H9 (cell line): ENCODE measurements around the gene ARFGEF2. TPM values are rescaled to one million over a fixed set of nuclear protein-coding genes. Genes with fewer than 3 reads are reported as not detected.
"Not testable (repeated sequence)": the region's sequence is repeated elsewhere in the genome, so short reads cannot be mapped to it uniquely, and the experiment has no call there.

Experiments used
- DNase-seq: peaks from one replicate; pipeline ENCODE4 v3.0.0-alpha.2; 2017
- H2AFZ ChIP-seq: one replicate; pipeline ENCODE4 v1.6.1; 2013; ENCODE audit warnings: mild to moderate bottlenecking, low read length, control low read depth, moderate library complexity
- H2AK5ac ChIP-seq: 2 replicates; pipeline ENCODE4 v1.6.1; 2013; ENCODE audit warnings: low read length, control low read depth, mixed read lengths; ENCODE audit not compliant: insufficient read length
- H2BK120ac ChIP-seq: one replicate; pipeline ENCODE4 v1.6.1; 2013; ENCODE audit warnings: low read depth, mild to moderate bottlenecking, low read length, control low read depth, inconsistent platforms; ENCODE audit not compliant: poor library complexity, severe bottlenecking
- H2BK12ac ChIP-seq: 2 replicates; pipeline ENCODE4 v1.6.1; 2013; ENCODE audit warnings: low read length, control low read depth, mixed read lengths, low read depth; ENCODE audit not compliant: insufficient read length
- H2BK15ac ChIP-seq: 2 replicates; pipeline ENCODE4 v1.6.1; 2013; ENCODE audit warnings: low read depth, low read length, control low read depth
- H2BK20ac ChIP-seq: one replicate; pipeline ENCODE4 v1.6.1; 2013; ENCODE audit warnings: low read depth, mild to moderate bottlenecking, low read length, control low read depth, inconsistent platforms; ENCODE audit not compliant: poor library complexity, severe bottlenecking
- H2BK5ac ChIP-seq: 2 replicates; pipeline ENCODE4 v1.6.1; 2013; ENCODE audit warnings: low read length, control low read depth, mixed read lengths; ENCODE audit not compliant: insufficient read length
- H3K14ac ChIP-seq: 2 replicates; pipeline ENCODE4 v1.6.1; 2013; ENCODE audit warnings: low read length, control low read depth; ENCODE audit not compliant: insufficient read depth
- H3K18ac ChIP-seq: 2 replicates; pipeline ENCODE4 v1.6.1; 2013; ENCODE audit warnings: low read depth, mild to moderate bottlenecking, mixed read lengths, low read length, control low read depth; ENCODE audit not compliant: insufficient read length
- H3K23ac ChIP-seq: 2 replicates; pipeline ENCODE4 v1.6.1; 2013; ENCODE audit warnings: low read length, control low read depth, mixed read lengths, low read depth; ENCODE audit not compliant: insufficient read length
- H3K23me2 ChIP-seq: 2 replicates; pipeline ENCODE4 v1.6.1; 2013; ENCODE audit warnings: low read depth, mild to moderate bottlenecking, mixed read lengths, low read length, control low read depth; ENCODE audit not compliant: insufficient read length, poor library complexity, severe bottlenecking
- H3K27ac ChIP-seq: 2 replicates; pipeline ENCODE4 v1.5.1; 2013; ENCODE audit warnings: low read length, control low read depth, mixed read lengths, low read depth; ENCODE audit not compliant: insufficient read length
- H3K27me3 ChIP-seq: 2 replicates; pipeline ENCODE4 v1.6.1; 2013; ENCODE audit warnings: low read length, control low read depth, inconsistent platforms; ENCODE audit not compliant: insufficient read depth
- H3K4ac ChIP-seq: 2 replicates; pipeline ENCODE4 v1.6.1; 2013; ENCODE audit warnings: low read depth, mild to moderate bottlenecking, control low read depth, inconsistent platforms, low read length, moderate library complexity
- H3K4me1 ChIP-seq: 2 replicates; pipeline ENCODE4 v1.6.1; 2013; ENCODE audit warnings: low read length, control low read depth, inconsistent platforms; ENCODE audit not compliant: insufficient read depth
- H3K4me2 ChIP-seq: 2 replicates; pipeline ENCODE4 v1.6.1; 2013; ENCODE audit warnings: low read length, control low read depth, mixed read lengths; ENCODE audit not compliant: insufficient read length, insufficient read depth
- H3K56ac ChIP-seq: 2 replicates; pipeline ENCODE4 v1.6.1; 2013; ENCODE audit warnings: low read depth, mild to moderate bottlenecking, mixed read lengths, low read length, control low read depth; ENCODE audit not compliant: insufficient read length
- H3K79me1 ChIP-seq: 2 replicates; pipeline ENCODE4 v1.6.1; 2013; ENCODE audit warnings: low read depth, mild to moderate bottlenecking, moderate library complexity, low read length, control low read depth, inconsistent platforms; ENCODE audit not compliant: insufficient read depth, poor library complexity, severe bottlenecking
- H3K79me2 ChIP-seq: 2 replicates; pipeline ENCODE4 v1.6.1; 2013; ENCODE audit warnings: low read length, control low read depth, inconsistent platforms; ENCODE audit not compliant: insufficient read depth
- H3K9ac ChIP-seq: 2 replicates; pipeline ENCODE4 v1.6.1; 2013; ENCODE audit warnings: low read length, control low read depth, mixed read lengths; ENCODE audit not compliant: insufficient read length; ENCODE audit errors: extremely low read depth
- H3K9me3 ChIP-seq: one replicate; pipeline ENCODE4 v1.6.1; 2013; ENCODE audit warnings: low read depth, low read length, inconsistent platforms; ENCODE audit not compliant: control insufficient read depth
- H3T11ph ChIP-seq: one replicate; pipeline ENCODE4 v1.6.1; 2013; ENCODE audit warnings: mild to moderate bottlenecking, low read length, control low read depth, inconsistent platforms
- H4K20me1 ChIP-seq: one replicate; pipeline ENCODE4 v1.6.1; 2013; ENCODE audit not compliant: control insufficient read depth, insufficient read length, insufficient read depth
- H4K5ac ChIP-seq: 2 replicates; pipeline ENCODE4 v1.6.1; 2013; ENCODE audit warnings: low read depth, mild to moderate bottlenecking, mixed read lengths, low read length, control low read depth; ENCODE audit not compliant: insufficient read length
- H4K8ac ChIP-seq: replicated peaks from 2 replicates; pipeline ENCODE4 v1.6.1; 2013; ENCODE audit warnings: low read length, control low read depth, mixed read lengths, low read depth; ENCODE audit not compliant: insufficient read length
- H4K91ac ChIP-seq: 2 replicates; pipeline ENCODE4 v1.6.1; 2013; ENCODE audit warnings: low read depth, mild to moderate bottlenecking, moderate library complexity, mixed read lengths, low read length, control low read depth; ENCODE audit not compliant: insufficient read length
- H3K27ac Mint-ChIP-seq, 3 experiments: 2 replicates in 2 of 3; 3 replicates in 1 of 3; pipeline ENCODE4 v1.8.0; 2020 to 2021; ENCODE audit warnings: mixed read lengths in 3 of 3, mild to moderate bottlenecking in 1 of 3, moderate library complexity in 1 of 3
- H3K27me3 Mint-ChIP-seq: 2 replicates; pipeline ENCODE4 v1.8.0; 2021; ENCODE audit warnings: low read depth, mild to moderate bottlenecking, moderate library complexity, mixed read lengths
- H3K36me3 Mint-ChIP-seq, 3 experiments: 2 replicates in 2 of 3; 3 replicates in 1 of 3; pipeline ENCODE4 v1.8.0; 2020 to 2021; ENCODE audit warnings: low read depth in 3 of 3, mixed read lengths in 3 of 3; ENCODE audit not compliant: insufficient read depth in 1 of 3
- H3K4me1 Mint-ChIP-seq, 2 experiments: 2 replicates each; pipeline ENCODE4 v1.8.0; 2020; ENCODE audit warnings: mixed read lengths in 2 of 2
- H3K4me3 Mint-ChIP-seq, 2 experiments: 2 replicates in 1 of 2; 3 replicates in 1 of 2; pipeline ENCODE4 v1.8.0; 2020 to 2021; ENCODE audit warnings: mild to moderate bottlenecking in 2 of 2, mixed read lengths in 2 of 2, moderate library complexity in 1 of 2
- H3K9me3 Mint-ChIP-seq, 2 experiments: 2 replicates in 1 of 2; 3 replicates in 1 of 2; pipeline ENCODE4 v1.8.0; 2020; ENCODE audit warnings: mild to moderate bottlenecking in 2 of 2, mixed read lengths in 2 of 2, moderate library complexity in 1 of 2
- whole genome bisulfite sequencing: extraction: QIAGEN DNeasy Blood & Tissue Kit; methylation state at CpG from one replicate; pipeline ENCODE4 v1.1.7; 2013; ENCODE audit warnings: missing lambda C conversion rate, low lambda C conversion rate, mixed read lengths; ENCODE audit not compliant: insufficient read length; ENCODE audit errors: extremely low coverage; 5-methylcytosine and 5-hydroxymethylcytosine counted together
- total RNA-seq: library from RNA; stranded (reverse); gene quantifications from 2 replicates; pipeline ENCODE4 v1.2.1, GENCODE V29; 2021
- TF ChIP-seq, protein P1 (sequence below): fragments of 200-600 bp; sonication (generic); conservative IDR thresholded peaks from 3 replicates; pipeline ENCODE4 v1.8.0; 2021; ENCODE audit warnings: antibody characterized with exemption, mild to moderate bottlenecking

Gene ARFGEF2
- total RNA-seq, 1 experiment from 2014 or later: 16.6 TPM

DNA sequence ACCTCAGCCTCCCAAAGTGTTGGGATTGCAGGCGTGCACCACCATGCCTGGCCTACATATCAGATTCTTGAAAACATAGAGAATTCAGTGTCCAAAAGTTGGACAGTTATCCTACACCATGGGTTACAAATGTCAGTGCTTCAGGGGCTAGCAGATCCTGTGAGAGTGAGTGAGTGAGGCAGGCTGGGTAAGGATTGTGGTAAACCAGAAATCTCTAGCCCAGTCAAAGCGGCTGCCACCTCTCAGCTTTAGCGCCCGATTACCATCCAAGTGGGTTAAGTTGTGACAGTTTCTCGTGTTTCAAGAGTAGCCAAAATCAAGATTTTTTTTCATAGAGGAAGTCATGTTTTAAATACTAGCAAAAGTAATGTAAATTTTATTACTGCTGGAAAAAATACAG lies 102.7 kb downstream of the ARFGEF2 start:
- Histone ChIP-seq H3K9me3 (no peaks in the 10 kb centered on the region), H2BK5ac (no peak overlapping the region), H4K8ac (no peak overlapping the region), H2BK15ac (no peak overlapping the region), H4K91ac (no peak overlapping the region), H2AFZ (no peak overlapping the region), H3K79me2 (no peaks in the 10 kb centered on the region), H2BK12ac (no peak overlapping the region), H3K27ac (no peak overlapping the region), H4K20me1 (no peaks in the 10 kb centered on the region), H4K5ac (no peak overlapping the region), H2BK20ac (no peak overlapping the region), H2BK120ac (no peak overlapping the region), H3K18ac (no peak overlapping the region), H3K14ac (no peak overlapping the region), H3T11ph (no peak overlapping the region), H3K79me1 (no peaks in the 10 kb centered on the region), H3K4ac (no peak overlapping the region), H3K4me2 (no peak overlapping the region), H3K27me3 (no peaks in the 10 kb centered on the region), H3K4me1 (no peaks in the 10 kb centered on the region), H3K9ac (no peak overlapping the region), H3K23ac (no peak overlapping the region), H2AK5ac (no peak overlapping the region), H3K23me2 (no peaks in the 10 kb centered on the region), H3K56ac (no peak overlapping the region)
- TF ChIP-seq, protein P1, sequence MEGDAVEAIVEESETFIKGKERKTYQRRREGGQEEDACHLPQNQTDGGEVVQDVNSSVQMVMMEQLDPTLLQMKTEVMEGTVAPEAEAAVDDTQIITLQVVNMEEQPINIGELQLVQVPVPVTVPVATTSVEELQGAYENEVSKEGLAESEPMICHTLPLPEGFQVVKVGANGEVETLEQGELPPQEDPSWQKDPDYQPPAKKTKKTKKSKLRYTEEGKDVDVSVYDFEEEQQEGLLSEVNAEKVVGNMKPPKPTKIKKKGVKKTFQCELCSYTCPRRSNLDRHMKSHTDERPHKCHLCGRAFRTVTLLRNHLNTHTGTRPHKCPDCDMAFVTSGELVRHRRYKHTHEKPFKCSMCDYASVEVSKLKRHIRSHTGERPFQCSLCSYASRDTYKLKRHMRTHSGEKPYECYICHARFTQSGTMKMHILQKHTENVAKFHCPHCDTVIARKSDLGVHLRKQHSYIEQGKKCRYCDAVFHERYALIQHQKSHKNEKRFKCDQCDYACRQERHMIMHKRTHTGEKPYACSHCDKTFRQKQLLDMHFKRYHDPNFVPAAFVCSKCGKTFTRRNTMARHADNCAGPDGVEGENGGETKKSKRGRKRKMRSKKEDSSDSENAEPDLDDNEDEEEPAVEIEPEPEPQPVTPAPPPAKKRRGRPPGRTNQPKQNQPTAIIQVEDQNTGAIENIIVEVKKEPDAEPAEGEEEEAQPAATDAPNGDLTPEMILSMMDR: no peak
- H3K4me3 Mint-ChIP-seq: no peak overlapping the region
- H3K27me3 Mint-ChIP-seq: no peaks in the 10 kb centered on the region
- no CpG with 5 or more reads among the region's 5 CpGs for WGBS
- no peak for DNase-seq
- no peaks in the 10 kb centered on the region for H3K9me3 Mint-ChIP-seq
- no peak overlapping the region for H3K27ac Mint-ChIP-seq
- H3K4me1 Mint-ChIP-seq: no peaks in the 10 kb centered on the region
- peaks cover 12 to 63% (median 31%) of the 10 kb centered on the region in 3 experiments; a peak in 6 of 7 replicates for H3K36me3 Mint-ChIP-seq

DNA sequence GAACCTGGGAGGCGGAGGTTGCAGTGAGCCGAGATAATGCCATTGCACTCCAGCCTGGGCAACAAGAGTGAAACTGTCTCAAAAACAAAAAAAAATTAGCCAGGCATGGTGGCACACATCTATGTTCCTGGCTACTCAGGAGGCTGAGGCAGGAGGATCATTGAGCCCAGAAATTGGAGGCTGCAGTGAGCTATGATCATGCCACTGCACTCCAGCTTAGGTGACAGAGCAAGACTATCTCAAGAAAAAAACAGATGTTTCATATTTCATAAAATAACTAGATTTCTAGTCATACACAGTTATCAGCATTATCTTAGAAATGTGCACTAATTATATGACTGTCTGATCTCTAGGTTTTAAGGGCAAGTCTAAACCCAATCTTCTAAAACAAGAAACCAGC lies 106.7 kb downstream of the ARFGEF2 start:
- H3K14ac ChIP-seq, H2BK12ac ChIP-seq, H3K4me1 ChIP-seq, H4K91ac ChIP-seq, H3K4me3 Mint-ChIP-seq, H2BK120ac ChIP-seq, H2AK5ac ChIP-seq, H3K18ac ChIP-seq, H3K9ac ChIP-seq, H3K27me3 Mint-ChIP-seq, H3K4me2 ChIP-seq, H4K8ac ChIP-seq, H4K20me1 ChIP-seq, H2BK5ac ChIP-seq, H3K9me3 Mint-ChIP-seq, H2BK15ac ChIP-seq, H3K4ac ChIP-seq, H3K23ac ChIP-seq, H3K27me3 ChIP-seq, H3K9me3 ChIP-seq, H3T11ph ChIP-seq, H3K79me2 ChIP-seq, H3K27ac ChIP-seq, H3K4me1 Mint-ChIP-seq, H2AFZ ChIP-seq, H3K79me1 ChIP-seq, DNase-seq, H3K23me2 ChIP-seq, H4K5ac ChIP-seq, H2BK20ac ChIP-seq, H3K56ac ChIP-seq: not testable (repeated sequence)
- H3K36me3 Mint-ChIP-seq: peaks cover 7 to 58% (median 36%) of the 10 kb centered on the region in 3 experiments; a peak in 6 of 7 replicates
- H3K27ac Mint-ChIP-seq: peak overlapping the region in 1 of 3 experiments; percentile 67; a peak in 2 of 7 replicates
- no CpG with 5 or more reads among the region's 2 CpGs for WGBS
